Choroid plexus epithelial cell (primary cell): ENCODE data around the gene TRPV6.

Experiments used
- DNase-seq: peaks from one replicate; pipeline ENCODE4 v3.0.0-alpha.2; 2010; ENCODE audit warnings: low read depth
- H3K4me3 ChIP-seq: 2 replicates; pipeline ENCODE4 v1.5.1; 2011; ENCODE audit warnings: low read depth, mild to moderate bottlenecking, control low read depth, low read length, moderate library complexity
- CTCF ChIP-seq: conservative IDR thresholded peaks from 2 replicates; pipeline ENCODE4 v1.5.1; 2011; ENCODE audit warnings: low read depth, mild to moderate bottlenecking, control low read depth, inconsistent platforms, low read length, moderate library complexity

Gene TRPV6

GRCh38 chr7:142870566-142871259, 14.8 kb downstream of the TRPV6 start:
- no peak overlapping the region for H3K4me3 ChIP-seq
- no peak for DNase-seq
- no peak for TF ChIP-seq CTCF

GRCh38 chr7:142870147-142870559, 15.4 kb downstream of the TRPV6 start:
- no peak overlapping the region for H3K4me3 ChIP-seq
- TF ChIP-seq CTCF = no peak
- no peak for DNase-seq

GRCh38 chr7:142869434-142869833, 16.1 kb downstream of the TRPV6 start:
- no peak for DNase-seq
- no peak overlapping the region for H3K4me3 ChIP-seq
- TF ChIP-seq CTCF = no peak

GRCh38 chr7:142868986-142869415, 16.5 kb downstream of the TRPV6 start:
- H3K4me3 ChIP-seq = no peak overlapping the region
- no peak for TF ChIP-seq CTCF
- no peak for DNase-seq

GRCh38 chr7:142868188-142868985, 17.2 kb downstream of the TRPV6 start:
- TF ChIP-seq CTCF = no peak
- DNase-seq = no peak
- no peak overlapping the region for H3K4me3 ChIP-seq

- no peak for TF ChIP-seq CTCF
- H3K4me3 ChIP-seq = no peak overlapping the region
- no peak for DNase-seq
Measured at GRCh38 chr7:142867398-142868187, 18.0 kb downstream of the TRPV6 start.
